GM19035 (cell line): Measurements from ENCODE around the gene DDO.

Experiments
- ATAC-seq: cut with Tn5 transposase; IDR thresholded peaks from one replicate; pipeline ENCODE4 v1.9.1; 2021; ENCODE audit not compliant: unreplicated experiment

DDO gene

GRCh38 chr6:110348961-110349690, 66.2 kb downstream of the DDO start:
- no peak for ATAC-seq

GRCh38 chr6:110345025-110345424, 70.3 kb downstream of the DDO start:
- no peak for ATAC-seq

- ATAC-seq: no peak
These were observed 72.6 kb downstream of the DDO start for GRCh38 chr6:110342759-110343158.
